H7 (cell line): ENCODE results near the gene TEX22. TPM values are rescaled to one million over a fixed set of nuclear protein-coding genes. Genes with fewer than 3 reads are reported as not detected.
A peak's percentile ranks its signal among the peaks of the same experiment; 100 is the strongest.

Source experiments
- DNase-seq: peaks from one replicate; pipeline ENCODE4 v3.0.0; 2012
- H3K27me3 ChIP-seq: 2 replicates; pipeline ENCODE4 v1.6.0; 2011; ENCODE audit warnings: mild to moderate bottlenecking, low read length; ENCODE audit not compliant: control insufficient read depth, insufficient read depth
- H3K36me3 ChIP-seq: replicated peaks from 2 replicates; pipeline ENCODE4 v1.5.1; 2011; ENCODE audit warnings: low read length; ENCODE audit not compliant: control insufficient read depth, insufficient read depth
- H3K4me3 ChIP-seq: 2 replicates; pipeline ENCODE4 v1.5.1; 2011; ENCODE audit warnings: low read depth, mild to moderate bottlenecking, control low read depth, low read length, moderate library complexity; ENCODE audit not compliant: insufficient read depth
- total RNA-seq: library from RNA; depleted of rRNA; stranded (reverse); fragments of >200 nt; shearing (Covaris generic); gene quantifications from 2 replicates; pipeline ENCODE4 v1.2.3, GENCODE V29; 2014; rRNA removed

Gene TEX22, protein sequence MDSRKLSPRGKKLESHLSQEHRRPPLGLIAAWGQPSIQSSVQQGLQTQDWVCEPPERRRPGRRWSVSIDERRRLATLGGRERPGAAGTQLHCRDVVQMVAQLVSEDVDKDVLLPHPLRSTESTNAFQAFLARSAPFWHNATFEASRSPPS
- 0.42 and 1.1 TPM in 2 replicates for total RNA-seq

- peaks cover 3% of the 10 kb centered on the region; the same call in 1 of the 2 replicates for H3K27me3 ChIP-seq
- H3K4me3 ChIP-seq = peak within 1 kb of the TSS; percentile 53
- H3K36me3 ChIP-seq = no peaks in the 10 kb centered on the region; the same call in 1 of the 2 replicates
- peak; percentile 98 for DNase-seq
Measured at GRCh38 chr14:105398044-105398725, at the start of gene TEX22. TSS of gene TEX22 (plus strand) at chr14:105398538. CDS start at chr14:105399341, 803 bp downstream.

DNA sequence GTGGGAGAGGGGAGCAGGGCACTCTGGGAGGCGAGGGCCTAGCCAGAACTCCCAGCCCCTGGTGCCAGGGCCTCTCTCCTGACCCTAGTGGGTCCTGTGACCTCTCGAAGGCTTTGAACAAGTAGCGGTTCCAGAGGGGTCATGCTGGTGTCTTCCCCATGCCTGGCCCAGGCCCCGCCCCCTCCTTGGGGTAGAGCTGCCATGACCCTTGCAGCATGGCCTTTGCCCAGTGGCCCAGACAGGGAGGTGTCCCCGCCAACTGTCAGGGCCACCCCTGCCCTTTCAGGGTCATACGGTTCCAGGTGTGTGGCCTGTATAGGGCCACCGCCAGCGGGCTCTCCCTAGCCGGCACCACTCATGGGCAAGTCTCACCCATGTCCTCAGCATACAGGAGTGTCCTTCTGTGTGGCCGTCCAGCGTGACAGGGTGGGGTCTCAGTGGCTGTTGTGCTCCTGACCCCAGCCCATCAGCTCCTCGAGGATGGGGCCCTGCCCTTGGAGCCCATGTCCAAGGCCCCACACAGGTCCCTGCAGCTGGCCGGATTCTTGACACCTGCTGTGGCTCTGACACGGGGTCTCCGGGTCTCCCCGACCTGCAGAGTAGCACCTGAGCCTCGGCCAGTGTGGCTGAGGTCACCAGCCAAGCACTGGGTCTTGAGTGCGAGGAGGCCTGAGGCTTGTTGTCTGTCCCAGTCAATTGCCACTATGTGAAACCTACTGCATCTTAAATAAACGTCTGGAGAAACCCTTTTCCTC, 49.2 kb upstream of the TEX22 start:
- no peak overlapping the region for H3K4me3 ChIP-seq
- H3K36me3 ChIP-seq = no peaks in the 10 kb centered on the region; the same call in 1 of the 2 replicates
- no peaks in the 10 kb centered on the region for H3K27me3 ChIP-seq
- DNase-seq = no peak

DNA sequence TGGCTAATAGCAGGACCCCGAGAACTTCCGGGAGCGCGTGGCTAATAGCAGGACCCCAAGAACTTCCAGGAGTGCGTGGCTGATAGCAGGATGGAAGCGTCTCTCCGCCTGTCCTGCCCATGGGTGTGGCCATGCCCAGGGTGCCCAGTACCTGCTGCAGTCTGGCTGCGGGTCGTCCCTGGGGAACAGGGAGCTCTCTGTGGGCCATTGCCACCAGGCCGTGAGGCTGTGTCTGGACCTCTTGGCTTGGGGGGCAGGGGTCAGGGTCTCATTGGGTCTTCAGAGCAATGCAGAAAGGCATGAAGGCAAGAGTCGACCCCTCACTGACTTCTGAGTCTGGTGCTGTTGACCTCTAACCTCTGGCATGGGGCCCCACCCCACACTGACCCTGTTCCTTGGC, 48.3 kb upstream of the TEX22 start:
- DNase-seq = no peak

GRCh38 chr14:105350450-105351244, 47.7 kb upstream of the TEX22 start:
- DNase-seq = no peak
- H3K27me3 ChIP-seq = no peaks in the 10 kb centered on the region
- no peak overlapping the region for H3K4me3 ChIP-seq
- no peaks in the 10 kb centered on the region; the same call in 1 of the 2 replicates for H3K36me3 ChIP-seq

More for the DNA sequence above, 48.3 kb upstream of the TEX22 start:
- no peaks in the 10 kb centered on the region for H3K27me3 ChIP-seq
- H3K4me3 ChIP-seq = no peak overlapping the region
- no peaks in the 10 kb centered on the region; the same call in 1 of the 2 replicates for H3K36me3 ChIP-seq

DNA sequence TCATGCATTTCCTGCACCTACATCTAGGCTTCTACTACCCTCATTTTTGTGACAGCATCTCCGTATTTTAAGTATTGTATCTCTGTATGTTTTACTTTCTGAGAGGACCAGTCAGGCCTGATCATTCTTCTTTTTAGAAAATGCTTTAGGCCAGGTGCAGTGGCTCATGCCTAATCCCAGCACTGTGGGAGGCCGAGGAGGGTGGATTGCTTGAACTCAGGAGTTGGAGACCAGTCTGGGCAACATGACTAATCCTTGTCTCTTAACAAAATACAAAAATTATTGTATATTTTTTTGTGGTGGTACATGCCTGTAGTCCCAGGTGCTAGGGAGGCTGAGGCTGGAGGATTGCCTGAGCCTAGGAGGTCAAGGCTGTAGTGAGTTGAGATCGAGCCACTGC, 46.9 kb upstream of the TEX22 start:
- no peak for DNase-seq
- no peaks in the 10 kb centered on the region; the same call in 1 of the 2 replicates for H3K36me3 ChIP-seq
- no peaks in the 10 kb centered on the region for H3K27me3 ChIP-seq
- no peak overlapping the region for H3K4me3 ChIP-seq

GRCh38 chr14:105351920-105352851, 46.2 kb upstream of the TEX22 start:
- Histone ChIP-seq H3K36me3 (no peaks in the 10 kb centered on the region; the same call in 1 of the 2 replicates), H3K27me3 (no peaks in the 10 kb centered on the region), H3K4me3 (no peak overlapping the region)
- peak; percentile 96 for DNase-seq

GRCh38 chr14:105353136-105353535, 45.2 kb upstream of the TEX22 start:
- no peaks in the 10 kb centered on the region for H3K27me3 ChIP-seq
- no peaks in the 10 kb centered on the region; the same call in 1 of the 2 replicates for H3K36me3 ChIP-seq
- DNase-seq = no peak
- no peak overlapping the region for H3K4me3 ChIP-seq

GRCh38 chr14:105354541-105354940, 43.8 kb upstream of the TEX22 start:
- Histone ChIP-seq H3K36me3 (no peaks in the 10 kb centered on the region; the same call in 1 of the 2 replicates), H3K4me3 (no peak overlapping the region), H3K27me3 (no peaks in the 10 kb centered on the region)
- no peak for DNase-seq

GRCh38 chr14:105355049-105355575, 43.2 kb upstream of the TEX22 start:
- H3K36me3 ChIP-seq = no peaks in the 10 kb centered on the region; the same call in 1 of the 2 replicates
- H3K4me3 ChIP-seq = no peak overlapping the region
- no peak for DNase-seq
- H3K27me3 ChIP-seq = no peaks in the 10 kb centered on the region

GRCh38 chr14:105355850-105356604, 42.3 kb upstream of the TEX22 start:
- Histone ChIP-seq H3K36me3 (no peaks in the 10 kb centered on the region; the same call in 1 of the 2 replicates), H3K27me3 (no peaks in the 10 kb centered on the region), H3K4me3 (no peak overlapping the region)
- no peak for DNase-seq

GRCh38 chr14:105356927-105357326, 41.4 kb upstream of the TEX22 start:
- Histone ChIP-seq H3K36me3 (no peaks in the 10 kb centered on the region; the same call in 1 of the 2 replicates), H3K4me3 (no peak overlapping the region)
- peak; percentile 81 for DNase-seq

GRCh38 chr14:105357626-105358025, 40.7 kb upstream of the TEX22 start:
- DNase-seq = no peak
- Histone ChIP-seq H3K27me3 (no peaks in the 10 kb centered on the region), H3K36me3 (no peaks in the 10 kb centered on the region; the same call in 1 of the 2 replicates), H3K4me3 (no peak overlapping the region)

More at GRCh38 chr14:105356927-105357326, 41.4 kb upstream of the TEX22 start:
- no peaks in the 10 kb centered on the region for H3K27me3 ChIP-seq
